ENCODE measurements around the gene ZNF808. TPM values are rescaled to one million over a fixed set of nuclear protein-coding genes. Genes with fewer than 3 reads are reported as not detected.

The ZNF808 gene
- total RNA-seq, 1 experiment from 2014 or later = 35.7 TPM

- Mint-ChIP-seq H3K36me3 (ENCODE audit: insufficient read depth in 1 of 3, low read depth in 3 of 3) (peaks cover 0 to 22% (median 0%) of the 10 kb centered on the region in 3 experiments; a peak in 3 of 7 replicates), H3K4me3 (peak overlapping the region; percentile 83 to 88), H3K9me3 (no peaks in the 10 kb centered on the region), H3K27me3 (ENCODE audit: low read depth) (peaks cover 8% of the 10 kb centered on the region), H3K27ac (peak overlapping the region in 2 of 3 experiments; percentile 91 to 96; a peak in 4 of 7 replicates), H3K4me1 (peaks cover 16 to 17% of the 10 kb centered on the region in 2 experiments)
- Histone ChIP-seq H3K9ac (ENCODE audit: extremely low read depth, insufficient read length, low read length) (peak overlapping the region; percentile 82), H2BK12ac (ENCODE audit: insufficient read length, low read depth, low read length) (no peak overlapping the region), H2BK120ac (ENCODE audit: low read depth, low read length, poor library complexity, severe bottlenecking) (no peak overlapping the region), H3K27ac (ENCODE audit: insufficient read length, low read depth, low read length) (no peak overlapping the region), H3K4ac (ENCODE audit: low read depth, low read length) (no peak overlapping the region), H3K79me2 (ENCODE audit: insufficient read depth, low read length) (no peaks in the 10 kb centered on the region), H3K27me3 (ENCODE audit: insufficient read depth, low read length) (no peaks in the 10 kb centered on the region), H3K23me2 (ENCODE audit: insufficient read length, low read depth, low read length, poor library complexity, severe bottlenecking) (peaks cover 15% of the 10 kb centered on the region), H2AFZ (ENCODE audit: low read length) (peak overlapping the region; percentile 75), H4K20me1 (ENCODE audit: control insufficient read depth, insufficient read depth, insufficient read length) (no peaks in the 10 kb centered on the region), H2BK20ac (ENCODE audit: low read depth, low read length, poor library complexity, severe bottlenecking) (no peak overlapping the region), H4K8ac (replicated peaks; ENCODE audit: insufficient read length, low read depth, low read length) (no peak overlapping the region), H4K5ac (ENCODE audit: insufficient read length, low read depth, low read length) (no peak overlapping the region), H3K79me1 (ENCODE audit: insufficient read depth, low read depth, low read length, poor library complexity, severe bottlenecking) (no peaks in the 10 kb centered on the region), H2BK15ac (ENCODE audit: low read depth, low read length) (no peak overlapping the region), H3K9me3 (ENCODE audit: control insufficient read depth, low read depth, low read length) (no peaks in the 10 kb centered on the region), H2AK5ac (ENCODE audit: insufficient read length, low read length) (no peak overlapping the region), H2BK5ac (ENCODE audit: insufficient read length, low read length) (no peak overlapping the region), H3K56ac (ENCODE audit: insufficient read length, low read depth, low read length) (no peak overlapping the region), H3K4me2 (ENCODE audit: insufficient read depth, insufficient read length, low read length) (peak overlapping the region; percentile 71), H3K4me1 (ENCODE audit: insufficient read depth, low read length) (no peaks in the 10 kb centered on the region; the same call in 1 of the 2 replicates), H3K23ac (ENCODE audit: insufficient read length, low read depth, low read length) (no peak overlapping the region), H3K14ac (ENCODE audit: insufficient read depth, low read length) (peak overlapping the region; percentile 87), H3T11ph (ENCODE audit: low read length) (no peak overlapping the region), H3K18ac (ENCODE audit: insufficient read length, low read depth, low read length) (peak overlapping the region; percentile 57), H4K91ac (ENCODE audit: insufficient read length, low read depth, low read length) (no peak overlapping the region)
- peak; percentile 93 for DNase-seq
- no peak; the same call in 2 of the 3 replicates for TF ChIP-seq CTCF (conservative IDR thresholded peaks at IDR 0.05)
- WGBS (ENCODE audit: extremely low coverage, insufficient read length, low lambda C conversion rate) = no CpG with 5 or more reads among the region's 50 CpGs
Observed at GRCh38 chr19:52535771-52536447, 8.4 kb downstream of the ZNF808 start.
